ENCODE measurements around the gene KIF15. TPM values are rescaled to one million over a fixed set of nuclear protein-coding genes. Genes with fewer than 3 reads are reported as not detected.
A peak's percentile ranks its signal among the peaks of the same experiment; 100 is the strongest.
"Not testable (repeated sequence)": the region's sequence is repeated elsewhere in the genome, so short reads cannot be mapped to it uniquely, and the experiment has no call there.

Gene KIF15
- total RNA-seq, 2 donors from 2014 or later, result 0.42 to 2.4 TPM

DNA sequence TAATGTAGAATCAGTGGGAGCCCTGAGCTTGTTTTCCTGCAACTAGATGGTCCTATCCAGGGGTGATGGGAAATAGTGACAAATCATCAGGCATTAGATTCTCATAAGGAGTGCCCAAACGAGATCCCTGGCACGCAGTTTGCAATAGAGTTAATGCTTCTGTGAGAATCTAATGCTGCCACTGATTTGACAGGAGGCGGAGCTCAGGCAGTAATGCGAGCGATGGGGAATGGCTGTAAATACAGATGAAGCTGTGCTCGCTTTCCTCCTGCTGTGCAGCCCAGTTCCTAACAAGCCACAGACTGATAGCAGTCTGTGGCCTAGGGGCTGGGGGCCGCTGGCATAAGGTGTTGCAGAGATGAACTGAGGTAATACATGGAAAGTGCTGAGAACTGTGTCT is 71.8 kb downstream of the KIF15 start:
- Histone ChIP-seq H3K9me3 (no peaks in the 10 kb centered on the region), H3K27ac (no peak overlapping the region), H3K4me1 (ENCODE audit: control insufficient read depth in 1 of 2, low read depth in 2 of 2) (no peaks in the 10 kb centered on the region), H3K27me3 (replicated peaks; ENCODE audit: insufficient read depth) (no peaks in the 10 kb centered on the region), H3K36me3 (no peaks in the 10 kb centered on the region), H3K4me3 (no peak overlapping the region)
- no peak for DNase-seq (ENCODE audit: low spot score)
- no peak for ATAC-seq (ENCODE audit: insufficient number of reproducible peaks, low FRiP score, low read depth)
- TF ChIP-seq, protein P1, sequence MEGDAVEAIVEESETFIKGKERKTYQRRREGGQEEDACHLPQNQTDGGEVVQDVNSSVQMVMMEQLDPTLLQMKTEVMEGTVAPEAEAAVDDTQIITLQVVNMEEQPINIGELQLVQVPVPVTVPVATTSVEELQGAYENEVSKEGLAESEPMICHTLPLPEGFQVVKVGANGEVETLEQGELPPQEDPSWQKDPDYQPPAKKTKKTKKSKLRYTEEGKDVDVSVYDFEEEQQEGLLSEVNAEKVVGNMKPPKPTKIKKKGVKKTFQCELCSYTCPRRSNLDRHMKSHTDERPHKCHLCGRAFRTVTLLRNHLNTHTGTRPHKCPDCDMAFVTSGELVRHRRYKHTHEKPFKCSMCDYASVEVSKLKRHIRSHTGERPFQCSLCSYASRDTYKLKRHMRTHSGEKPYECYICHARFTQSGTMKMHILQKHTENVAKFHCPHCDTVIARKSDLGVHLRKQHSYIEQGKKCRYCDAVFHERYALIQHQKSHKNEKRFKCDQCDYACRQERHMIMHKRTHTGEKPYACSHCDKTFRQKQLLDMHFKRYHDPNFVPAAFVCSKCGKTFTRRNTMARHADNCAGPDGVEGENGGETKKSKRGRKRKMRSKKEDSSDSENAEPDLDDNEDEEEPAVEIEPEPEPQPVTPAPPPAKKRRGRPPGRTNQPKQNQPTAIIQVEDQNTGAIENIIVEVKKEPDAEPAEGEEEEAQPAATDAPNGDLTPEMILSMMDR (IDR thresholded peaks at IDR 0.05), result no peak

DNA sequence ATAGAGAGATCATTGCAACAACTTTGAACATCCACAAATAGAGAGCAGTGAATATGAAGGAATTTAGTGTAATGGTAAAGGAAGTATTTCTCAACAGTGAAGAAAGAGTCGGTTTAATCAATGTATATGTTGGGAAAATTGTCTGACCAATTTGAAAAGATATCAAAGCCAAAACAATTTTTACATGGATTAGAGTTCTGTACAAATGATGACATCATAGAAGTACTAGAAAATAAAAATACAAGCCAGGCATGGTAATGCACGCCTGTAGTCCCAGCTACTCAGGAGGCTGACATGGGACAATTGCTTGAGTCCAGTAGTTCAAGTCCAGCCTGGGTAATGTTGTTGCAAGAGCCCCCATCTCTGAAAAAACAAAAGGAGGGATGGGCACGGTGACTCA is 74.1 kb downstream of the KIF15 start:
- TF ChIP-seq, protein P1 (IDR thresholded peaks at IDR 0.05), result no peak
- H3K4me1 ChIP-seq (ENCODE audit: control insufficient read depth in 1 of 2, low read depth in 2 of 2), result no peaks in the 10 kb centered on the region

DNA sequence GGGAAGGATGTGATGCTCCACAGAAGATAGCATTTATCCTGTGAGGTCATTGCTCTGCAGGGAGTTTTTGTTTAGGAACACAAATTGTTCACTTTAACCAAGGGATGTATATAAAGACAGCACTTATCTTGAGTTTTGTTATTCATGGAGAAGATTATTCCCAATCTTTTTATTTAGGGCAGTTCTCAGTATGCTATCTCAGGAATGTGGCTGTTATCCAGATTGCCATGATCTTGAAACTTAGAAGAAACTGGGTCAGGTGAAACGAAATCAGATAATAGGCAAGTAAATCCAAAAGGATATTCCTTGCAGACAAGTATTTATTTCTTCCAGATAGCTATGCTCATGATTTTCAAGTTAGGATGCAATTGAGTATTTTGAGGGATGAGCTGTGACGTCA is 80.8 kb downstream of the KIF15 start:
- Histone ChIP-seq H3K4me3 (no peak overlapping the region), H3K9me3 (no peaks in the 10 kb centered on the region), H3K36me3 (no peaks in the 10 kb centered on the region), H3K27ac (no peak overlapping the region), H3K4me1 (ENCODE audit: control insufficient read depth in 1 of 2, low read depth in 2 of 2) (peaks cover 0 to 12% of the 10 kb centered on the region in 2 donors), H3K27me3 (replicated peaks; ENCODE audit: insufficient read depth) (no peaks in the 10 kb centered on the region)
- no peak for ATAC-seq (ENCODE audit: insufficient number of reproducible peaks, low FRiP score, low read depth)
- TF ChIP-seq, protein P1 (IDR thresholded peaks at IDR 0.05), result no peak
- DNase-seq (ENCODE audit: low spot score), result no peak

More for the DNA sequence above, 74.1 kb downstream of the KIF15 start:
- Histone ChIP-seq H3K36me3 (no peaks in the 10 kb centered on the region), H3K9me3 (no peaks in the 10 kb centered on the region), H3K4me3 (no peak overlapping the region), H3K27me3 (replicated peaks; ENCODE audit: insufficient read depth) (no peaks in the 10 kb centered on the region), H3K27ac (no peak overlapping the region)
- ATAC-seq (ENCODE audit: insufficient number of reproducible peaks, low FRiP score, low read depth) (no peak), DNase-seq (ENCODE audit: low spot score) (no peak)

DNA sequence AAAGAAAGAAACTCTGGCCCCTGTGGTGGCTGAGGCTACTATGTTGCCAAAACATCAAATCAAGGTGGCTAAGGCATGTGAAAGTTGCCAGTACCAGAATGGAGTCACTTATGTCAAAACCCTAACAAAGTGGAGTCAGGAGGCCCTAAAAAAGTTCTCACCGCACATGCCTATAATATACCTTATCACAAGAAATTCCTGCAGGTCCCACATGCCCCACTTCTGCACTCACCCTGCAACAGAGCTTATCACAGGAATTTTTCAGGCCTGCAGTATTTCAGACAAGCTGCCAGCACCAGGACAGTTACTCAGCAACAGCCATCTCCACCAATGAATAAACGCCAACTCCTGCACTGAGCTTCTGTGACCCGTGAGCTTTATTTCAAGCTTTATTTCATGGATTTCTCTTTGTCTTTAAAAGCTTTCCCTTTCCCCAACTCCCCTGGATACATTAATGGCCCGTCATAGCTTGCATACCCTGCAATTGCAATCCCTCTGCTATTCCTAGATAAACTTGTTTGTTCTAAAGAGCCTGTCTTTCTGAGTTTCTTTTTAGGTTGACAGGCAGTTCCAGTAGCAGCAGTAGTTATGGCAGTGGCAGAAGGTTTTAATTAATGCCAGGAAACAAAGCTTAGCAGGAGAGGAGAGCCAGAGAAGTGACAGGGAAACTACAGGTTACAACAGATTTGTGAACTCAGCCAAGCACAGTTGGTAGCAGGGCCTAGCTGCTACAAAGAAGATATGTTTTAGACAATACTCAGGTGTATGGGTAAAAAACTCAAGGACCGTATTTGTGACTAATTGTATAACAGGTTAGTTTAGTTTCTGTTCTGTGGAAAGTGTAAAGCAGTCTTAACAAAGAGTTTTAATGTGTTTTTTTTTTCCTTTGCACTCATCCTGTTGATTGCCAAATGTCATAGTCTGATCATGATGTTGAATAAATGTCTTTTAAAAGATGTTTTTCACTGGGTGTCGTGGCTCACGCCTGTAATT is 84.2 kb downstream of the KIF15 start:
- Histone ChIP-seq H3K4me1 (ENCODE audit: control insufficient read depth in 1 of 2, low read depth in 2 of 2) (peaks cover 0 to 12% of the 10 kb centered on the region in 2 donors), H3K9me3 (no peaks in the 10 kb centered on the region), H3K36me3 (no peaks in the 10 kb centered on the region), H3K27ac (peak overlapping the region in 1 of 2 donors; percentile 14), H3K27me3 (replicated peaks; ENCODE audit: insufficient read depth) (no peaks in the 10 kb centered on the region), H3K4me3 (no peak overlapping the region)
- no peak for ATAC-seq (ENCODE audit: insufficient number of reproducible peaks, low FRiP score, low read depth)
- DNase-seq (ENCODE audit: low spot score), result no peak
- TF ChIP-seq, protein P1 (IDR thresholded peaks at IDR 0.05), result no peak

DNA sequence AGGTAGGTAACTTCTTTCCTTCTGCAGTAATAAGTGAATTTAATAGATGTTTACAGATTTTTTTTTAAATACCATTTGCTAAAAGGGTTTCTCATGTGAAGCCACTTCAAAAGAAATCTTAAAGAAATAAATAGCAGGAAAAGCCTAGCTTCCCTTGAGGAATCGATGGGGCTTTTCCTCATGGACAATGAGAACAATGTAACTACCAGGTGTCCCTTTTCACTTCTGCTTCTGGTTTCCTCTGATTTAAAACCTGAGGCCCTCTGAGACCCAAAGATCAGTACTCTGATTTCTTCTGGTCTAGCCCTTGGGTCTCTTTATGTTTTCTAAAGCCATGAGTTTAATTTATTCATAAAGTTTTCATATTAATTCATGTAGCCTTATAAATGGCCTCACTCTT is 87.0 kb downstream of the KIF15 start:
- ATAC-seq (ENCODE audit: insufficient number of reproducible peaks, low FRiP score, low read depth), result no peak
- H3K36me3 ChIP-seq, result no peaks in the 10 kb centered on the region
- H3K4me1 ChIP-seq (ENCODE audit: control insufficient read depth in 1 of 2, low read depth in 2 of 2), result peaks cover 0 to 12% of the 10 kb centered on the region in 2 donors
- DNase-seq (ENCODE audit: low spot score), result no peak
- no peaks in the 10 kb centered on the region for H3K9me3 ChIP-seq
- no peak overlapping the region for H3K4me3 ChIP-seq
- no peak overlapping the region for H3K27ac ChIP-seq
- TF ChIP-seq, protein P1 (IDR thresholded peaks at IDR 0.05), result no peak
- no peaks in the 10 kb centered on the region for H3K27me3 ChIP-seq (replicated peaks; ENCODE audit: insufficient read depth)

DNA sequence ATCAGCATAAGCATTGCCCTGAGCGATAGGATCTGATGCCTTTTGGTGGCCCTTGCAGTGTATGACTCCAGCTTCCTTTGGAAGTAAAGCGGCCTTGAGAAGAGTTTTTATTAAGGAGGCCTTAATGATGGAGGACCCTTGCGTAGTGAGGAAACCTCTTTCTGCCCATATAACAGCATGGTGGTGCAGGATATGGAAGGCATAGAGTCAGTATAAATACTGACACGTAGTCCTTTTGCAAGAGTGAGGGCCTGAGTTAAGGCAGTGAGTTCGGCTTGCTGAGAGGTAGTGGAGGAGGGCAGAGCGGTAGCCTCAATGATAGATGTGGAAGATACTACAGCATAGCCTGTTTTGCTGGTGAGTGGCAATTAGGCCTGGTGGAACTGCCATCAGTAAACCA is 95.1 kb downstream of the KIF15 start:
- not testable (repeated sequence) for H3K4me3 ChIP-seq; H3K9me3 ChIP-seq; ATAC-seq (ENCODE audit: insufficient number of reproducible peaks, low FRiP score, low read depth); DNase-seq (ENCODE audit: low spot score); H3K27me3 ChIP-seq (replicated peaks; ENCODE audit: insufficient read depth); H3K27ac ChIP-seq; H3K36me3 ChIP-seq; H3K4me1 ChIP-seq (ENCODE audit: control insufficient read depth in 1 of 2, low read depth in 2 of 2)
